Measurements from ENCODE around the gene APOO. TPM values are rescaled to one million over a fixed set of nuclear protein-coding genes. Genes with fewer than 3 reads are reported as not detected.

APOO gene
- total RNA-seq (2014; rRNA removed; shearing (Covaris generic)), result 28.7 and 33.8 TPM in 2 replicates

DNA sequence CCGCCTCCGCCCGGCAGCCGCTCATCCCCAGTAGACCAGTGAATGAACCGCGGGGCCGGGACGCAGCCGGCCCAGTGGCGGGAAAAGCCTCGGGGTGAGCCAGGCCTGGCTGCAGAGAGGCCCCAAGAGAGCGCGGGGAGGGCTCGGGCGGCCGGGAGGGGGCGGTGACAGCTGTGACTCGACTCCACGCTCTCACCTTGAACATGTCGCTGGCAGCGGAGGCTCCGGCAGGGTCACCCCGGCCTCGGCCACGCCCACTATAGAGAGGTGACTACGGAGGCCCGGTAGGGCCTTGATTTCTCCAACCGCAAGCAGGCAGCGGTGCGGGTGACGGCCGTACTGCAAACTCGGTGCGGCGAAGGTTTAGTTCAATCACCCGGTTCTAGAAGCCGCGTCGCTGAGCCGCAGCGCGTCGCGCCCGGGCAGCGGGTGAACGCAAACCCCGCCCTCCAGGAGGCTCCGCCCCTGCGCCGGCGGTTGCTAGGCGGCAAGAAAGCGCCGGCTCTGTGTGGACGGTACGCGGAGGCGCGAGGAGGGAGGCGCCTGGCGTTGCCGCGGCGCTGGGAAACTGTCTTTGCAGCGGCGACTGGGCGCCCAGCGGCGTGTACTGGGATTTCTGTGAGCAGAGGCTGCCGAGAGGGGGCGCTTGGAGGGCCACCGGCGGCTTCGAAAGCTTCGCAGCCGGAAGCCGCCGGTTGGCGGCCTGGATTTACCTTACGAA, at the start of gene APOO, which contains the start of gene CXorf58:
Gene APOO, minus strand, starts transcription at position 441 of the 721 bp plus-strand sequence. Its CDS starts 236 bp downstream, at position 205.
Gene CXorf58, plus strand, starts transcription at position 509 of the 721 bp plus-strand sequence. CDS start 2,297 bp downstream, outside the sequence.
- Histone ChIP-seq H3K36me3 (no peaks in the 10 kb centered on the region), H3K27ac (peak within 1 kb of the TSS; percentile 90), H3K4me3 (peak within 1 kb of the TSS; percentile 71), H3K27me3 (no peaks in the 10 kb centered on the region), H3K4me1 (peaks cover 5% of the 10 kb centered on the region), H3K9me3 (replicated peaks) (no peaks in the 10 kb centered on the region)
- peak; percentile 91 to 93 for DNase-seq

DNA sequence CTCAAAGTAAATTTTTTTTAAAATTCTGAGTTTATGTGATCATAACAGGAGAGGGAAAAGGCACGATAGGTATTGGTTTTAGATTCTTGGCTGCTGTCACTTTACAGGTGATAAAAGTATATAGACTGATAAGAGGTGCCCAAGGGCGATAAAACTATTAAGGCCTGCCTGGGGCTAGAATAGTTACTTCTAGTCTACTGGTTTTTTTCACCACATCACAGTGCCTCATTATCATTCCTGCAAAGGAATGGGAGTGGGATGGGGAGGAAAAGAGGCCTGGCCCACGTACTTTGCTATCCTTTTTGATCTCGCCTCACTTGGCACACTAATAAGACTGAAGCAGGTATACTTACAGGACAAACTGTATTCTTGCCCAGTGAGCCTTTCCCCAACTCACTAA, 46.7 kb upstream of the APOO start:
- Histone ChIP-seq H3K27me3 (no peaks in the 10 kb centered on the region), H3K4me1 (no peaks in the 10 kb centered on the region), H3K36me3 (no peaks in the 10 kb centered on the region), H3K4me3 (no peak overlapping the region), H3K9me3 (replicated peaks) (no peaks in the 10 kb centered on the region), H3K27ac (no peak overlapping the region)
- DNase-seq, result no peak

DNA sequence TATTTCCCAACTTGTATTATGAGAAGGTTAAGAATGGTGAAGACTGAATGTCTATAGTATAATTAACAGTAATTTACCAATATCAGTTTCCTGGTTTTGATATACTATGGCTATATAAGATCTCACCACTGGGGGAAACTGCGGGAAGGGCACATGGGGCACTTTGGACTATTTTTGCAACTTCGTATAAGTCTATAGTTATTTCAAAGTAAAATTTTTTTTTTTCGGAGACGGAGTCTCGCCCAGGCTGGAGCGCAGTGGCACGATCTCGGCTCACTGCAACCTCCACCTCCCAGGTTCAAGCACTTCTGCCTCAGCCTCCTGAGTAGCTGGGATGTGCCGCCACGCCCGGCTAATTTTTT, 46.2 kb upstream of the APOO start:
- Histone ChIP-seq H3K4me3 (no peak overlapping the region), H3K36me3 (no peaks in the 10 kb centered on the region), H3K9me3 (replicated peaks) (no peaks in the 10 kb centered on the region), H3K4me1 (no peaks in the 10 kb centered on the region), H3K27me3 (no peaks in the 10 kb centered on the region), H3K27ac (no peak overlapping the region)
- DNase-seq, result no peak

DNA sequence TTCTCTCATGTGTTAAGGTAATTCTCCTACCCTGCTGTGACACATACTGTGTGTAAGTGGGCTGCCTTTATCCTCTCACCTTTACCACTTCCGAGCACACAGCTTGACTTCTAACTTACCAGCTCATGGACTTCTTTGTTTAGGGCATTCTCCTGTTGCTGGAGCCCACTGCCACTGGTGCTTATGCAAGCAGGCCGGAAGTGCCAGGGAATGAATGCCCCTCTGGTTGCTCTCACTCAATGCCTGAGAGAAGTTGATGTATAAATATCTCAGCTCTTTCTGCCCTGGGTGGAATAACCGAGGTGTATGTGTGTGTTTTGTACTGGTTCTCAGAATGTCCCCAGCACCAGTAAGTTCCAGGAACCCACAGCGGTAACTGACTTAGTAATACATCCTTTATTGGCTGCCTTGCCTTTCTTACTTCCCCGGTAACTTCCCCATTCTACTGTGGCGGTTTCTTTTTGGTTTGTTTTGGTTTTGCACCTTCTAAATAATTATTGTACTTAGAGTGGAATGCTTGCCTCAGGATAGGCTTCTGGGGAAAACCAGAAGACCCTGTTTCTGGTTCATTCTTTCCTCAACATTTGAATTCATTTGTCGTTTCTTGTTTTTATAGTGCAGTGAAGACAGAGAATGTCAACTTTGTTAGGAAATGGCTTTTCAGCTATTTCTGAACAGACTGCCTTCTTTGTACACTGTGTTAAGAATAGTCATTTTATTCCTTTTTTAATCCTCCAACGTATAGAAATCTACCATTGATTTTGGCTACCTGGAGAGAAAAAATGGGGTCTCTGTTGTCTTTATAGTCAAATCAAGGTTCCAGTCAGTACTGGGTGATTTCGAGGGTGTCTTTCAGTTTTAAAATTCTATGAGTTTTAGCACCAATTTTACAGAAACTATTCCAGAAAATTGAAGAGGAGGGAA, 45.5 kb upstream of the APOO start:
- H3K27ac ChIP-seq, result no peak overlapping the region
- no peaks in the 10 kb centered on the region for H3K4me1 ChIP-seq
- peak in 1 of 2 experiments; percentile 2 for DNase-seq
- H3K9me3 ChIP-seq (replicated peaks), result no peaks in the 10 kb centered on the region
- no peaks in the 10 kb centered on the region for H3K36me3 ChIP-seq
- no peaks in the 10 kb centered on the region for H3K27me3 ChIP-seq
- no peak overlapping the region for H3K4me3 ChIP-seq

GRCh38 chrX:23952391-23952790, 44.7 kb upstream of the APOO start:
- H3K27ac ChIP-seq, result no peak overlapping the region
- no peaks in the 10 kb centered on the region for H3K4me1 ChIP-seq
- DNase-seq, result no peak
- H3K36me3 ChIP-seq, result no peaks in the 10 kb centered on the region
- H3K9me3 ChIP-seq (replicated peaks), result no peaks in the 10 kb centered on the region
- H3K4me3 ChIP-seq, result no peak overlapping the region
- no peaks in the 10 kb centered on the region for H3K27me3 ChIP-seq

DNA sequence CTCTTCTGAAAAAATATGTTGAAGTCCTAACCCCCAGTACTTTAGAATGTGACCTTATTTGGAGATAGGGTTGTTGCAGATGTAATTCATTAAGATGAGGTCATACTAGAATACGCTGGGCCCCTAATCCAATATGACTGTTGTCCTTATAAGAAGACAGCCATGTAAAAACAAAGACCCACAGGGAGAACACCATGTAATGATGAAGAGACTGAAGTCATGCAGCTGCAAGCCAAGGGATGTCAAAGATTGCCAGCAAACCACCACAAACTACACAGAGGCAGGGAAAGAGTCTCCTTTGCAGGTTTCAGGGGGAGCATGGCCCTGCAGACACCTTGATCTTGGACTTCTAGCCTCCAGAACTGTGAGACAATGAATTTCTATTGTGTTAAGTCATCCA, 37.5 kb upstream of the APOO start:
- no peak for DNase-seq
- no peaks in the 10 kb centered on the region for H3K27me3 ChIP-seq
- no peaks in the 10 kb centered on the region for H3K4me1 ChIP-seq
- no peaks in the 10 kb centered on the region for H3K36me3 ChIP-seq
- H3K9me3 ChIP-seq (replicated peaks), result no peaks in the 10 kb centered on the region
- H3K27ac ChIP-seq, result no peak overlapping the region
- H3K4me3 ChIP-seq, result no peak overlapping the region

DNA sequence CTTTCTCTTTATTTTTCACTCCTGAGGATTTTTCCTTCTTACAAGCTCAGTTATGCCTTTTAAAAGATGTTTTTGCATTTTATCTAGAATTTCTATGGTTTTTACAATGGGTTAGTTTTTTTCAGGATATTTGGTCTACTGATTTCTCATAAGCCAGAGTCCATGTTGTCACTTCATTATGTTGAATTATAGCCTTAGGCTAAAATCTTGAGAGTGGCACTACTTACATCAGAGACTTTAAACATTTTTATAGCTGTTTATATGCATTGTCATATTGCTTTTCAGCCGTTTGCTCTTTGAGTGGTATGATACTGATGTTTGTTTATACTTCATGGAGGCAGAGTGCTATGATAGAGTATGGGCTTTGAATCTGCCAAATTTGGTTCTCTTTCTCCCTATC, 36.5 kb upstream of the APOO start:
- H3K9me3 ChIP-seq (replicated peaks), result no peaks in the 10 kb centered on the region
- H3K36me3 ChIP-seq, result no peaks in the 10 kb centered on the region
- no peaks in the 10 kb centered on the region for H3K4me1 ChIP-seq
- no peaks in the 10 kb centered on the region for H3K27me3 ChIP-seq
- H3K27ac ChIP-seq, result no peak overlapping the region
- H3K4me3 ChIP-seq, result no peak overlapping the region
- no peak for DNase-seq

DNA sequence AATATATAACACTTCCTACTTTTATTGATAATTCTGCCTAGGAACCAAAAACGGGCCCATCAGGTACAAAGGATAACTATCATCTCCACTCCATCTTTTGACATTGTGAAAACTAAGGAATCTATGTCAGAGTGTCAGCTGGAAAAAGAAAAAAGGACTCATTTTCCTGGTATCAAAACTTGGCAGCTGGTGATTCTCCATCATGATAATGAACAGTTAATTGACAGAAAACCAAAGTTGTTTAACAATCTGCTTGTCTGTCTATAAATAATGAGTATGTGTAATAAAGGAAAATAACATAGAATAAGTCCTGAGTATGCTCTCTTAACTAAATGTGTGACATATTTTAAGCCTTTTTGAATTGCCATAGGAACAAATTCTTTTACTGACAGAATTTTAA, 31.5 kb upstream of the APOO start:
- Histone ChIP-seq H3K27ac (no peak overlapping the region), H3K27me3 (no peaks in the 10 kb centered on the region), H3K36me3 (no peaks in the 10 kb centered on the region), H3K9me3 (replicated peaks) (no peaks in the 10 kb centered on the region), H3K4me3 (no peak overlapping the region), H3K4me1 (no peaks in the 10 kb centered on the region)
- no peak for DNase-seq

GRCh38 chrX:23938690-23939089, 31.0 kb upstream of the APOO start:
- no peaks in the 10 kb centered on the region for H3K9me3 ChIP-seq (replicated peaks)
- H3K27ac ChIP-seq, result no peak overlapping the region
- no peaks in the 10 kb centered on the region for H3K36me3 ChIP-seq
- no peaks in the 10 kb centered on the region for H3K27me3 ChIP-seq
- no peaks in the 10 kb centered on the region for H3K4me1 ChIP-seq
- DNase-seq, result no peak
- no peak overlapping the region for H3K4me3 ChIP-seq

DNA sequence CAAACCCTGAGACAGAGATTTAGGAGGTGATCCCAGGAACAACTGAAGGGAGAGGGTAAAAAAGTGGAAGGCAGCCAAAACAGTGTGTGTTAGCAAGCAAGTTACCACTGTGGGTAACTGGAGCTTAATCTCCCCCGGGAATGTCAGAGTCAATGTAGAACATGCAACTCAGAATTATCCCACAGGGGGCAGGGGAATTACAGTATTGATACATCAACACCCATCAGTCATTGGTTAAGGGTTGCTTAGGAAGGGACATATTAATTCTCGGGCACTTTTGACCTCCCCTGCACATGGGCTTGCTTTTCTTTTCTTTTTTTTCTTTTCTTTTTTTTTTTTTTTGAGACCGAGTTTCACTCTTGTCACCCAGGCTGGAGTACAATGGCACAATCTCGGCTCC, 29.4 kb upstream of the APOO start:
- H3K4me3 ChIP-seq, result no peak overlapping the region
- no peaks in the 10 kb centered on the region for H3K9me3 ChIP-seq (replicated peaks)
- no peak overlapping the region for H3K27ac ChIP-seq
- H3K36me3 ChIP-seq, result no peaks in the 10 kb centered on the region
- H3K4me1 ChIP-seq, result no peaks in the 10 kb centered on the region
- peak; percentile 26 to 45 for DNase-seq
- no peaks in the 10 kb centered on the region for H3K27me3 ChIP-seq

GRCh38 chrX:23936180-23936579, 28.4 kb upstream of the APOO start:
- Histone ChIP-seq H3K36me3 (no peaks in the 10 kb centered on the region), H3K27ac (no peak overlapping the region), H3K4me3 (no peak overlapping the region), H3K27me3 (no peaks in the 10 kb centered on the region), H3K9me3 (replicated peaks) (no peaks in the 10 kb centered on the region), H3K4me1 (no peaks in the 10 kb centered on the region)
- DNase-seq, result no peak

DNA sequence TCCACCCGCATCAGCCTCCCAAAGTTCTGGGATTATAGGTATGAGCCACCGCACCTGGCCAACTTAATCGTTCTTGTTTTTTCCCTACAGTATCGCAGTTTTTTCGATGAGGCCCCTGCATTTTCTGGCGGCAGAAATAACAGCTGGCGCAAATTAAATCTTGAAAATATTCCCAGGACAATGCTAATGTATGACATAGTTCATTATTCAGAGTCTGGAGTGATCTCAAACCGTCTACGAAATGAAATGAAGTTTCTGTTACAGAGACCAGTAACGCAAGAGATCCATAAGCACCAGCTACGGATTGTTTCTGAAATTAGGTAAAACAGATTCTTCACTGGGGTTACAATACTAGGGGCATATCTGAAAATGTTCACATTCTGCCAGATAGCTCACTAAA, 27.4 kb upstream of the APOO start:
- Histone ChIP-seq H3K9me3 (replicated peaks) (no peaks in the 10 kb centered on the region), H3K27me3 (no peaks in the 10 kb centered on the region), H3K36me3 (no peaks in the 10 kb centered on the region), H3K27ac (no peak overlapping the region), H3K4me1 (no peaks in the 10 kb centered on the region), H3K4me3 (no peak overlapping the region)
- DNase-seq, result no peak

DNA sequence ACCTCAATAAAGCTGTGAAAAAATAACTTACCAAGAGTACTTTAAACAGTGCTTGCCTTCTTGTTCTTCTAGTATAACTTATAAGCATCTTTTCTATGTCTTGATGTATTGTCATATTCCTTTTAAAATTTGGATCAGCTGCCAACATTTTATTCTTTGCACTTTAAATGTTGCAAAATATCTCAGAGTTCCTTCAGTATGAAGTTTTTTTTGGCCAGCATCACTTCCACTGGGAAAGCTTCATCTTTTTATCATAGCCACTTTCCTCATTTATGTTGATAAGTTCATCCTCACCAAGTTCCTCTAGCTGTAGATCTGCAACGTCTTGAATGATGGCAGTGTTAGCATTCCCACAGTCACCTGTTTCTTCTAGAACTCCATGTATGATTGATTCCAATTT, 24.3 kb upstream of the APOO start:
- Histone ChIP-seq H3K9me3 (replicated peaks) (no peaks in the 10 kb centered on the region), H3K27ac (no peak overlapping the region), H3K4me1 (no peaks in the 10 kb centered on the region), H3K36me3 (no peaks in the 10 kb centered on the region), H3K27me3 (no peaks in the 10 kb centered on the region), H3K4me3 (no peak overlapping the region)
- no peak for DNase-seq

GRCh38 chrX:23930894-23931604, 23.3 kb upstream of the APOO start:
- no peak for DNase-seq
- Histone ChIP-seq H3K4me3 (no peak overlapping the region), H3K9me3 (replicated peaks) (no peaks in the 10 kb centered on the region), H3K4me1 (no peaks in the 10 kb centered on the region), H3K27me3 (no peaks in the 10 kb centered on the region), H3K27ac (no peak overlapping the region), H3K36me3 (no peaks in the 10 kb centered on the region)

DNA sequence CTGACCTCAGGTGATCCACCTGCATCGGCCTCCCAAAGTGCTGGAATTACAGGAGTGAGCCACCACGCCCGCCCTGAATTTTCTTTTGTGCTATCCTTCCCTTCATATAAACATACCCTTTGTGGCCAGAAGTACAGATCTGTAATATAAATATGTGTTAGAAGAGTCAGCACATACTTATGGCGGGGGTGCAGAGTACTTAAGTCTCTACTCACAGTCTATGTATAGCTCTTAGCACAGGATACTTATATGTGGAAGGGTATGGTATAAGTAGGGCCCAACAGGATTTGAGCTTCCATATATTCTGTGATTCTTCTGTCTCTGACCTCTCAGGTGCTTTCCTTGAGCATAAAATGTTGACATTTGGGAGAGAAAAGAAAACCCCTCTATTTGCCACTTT, 18.3 kb upstream of the APOO start:
- Histone ChIP-seq H3K36me3 (no peaks in the 10 kb centered on the region), H3K9me3 (replicated peaks) (no peaks in the 10 kb centered on the region), H3K4me3 (no peak overlapping the region), H3K27ac (no peak overlapping the region), H3K27me3 (no peaks in the 10 kb centered on the region), H3K4me1 (no peaks in the 10 kb centered on the region)
- no peak for DNase-seq

Data from SJCRH30 (cell line).